ENCODE measurements around the gene HMG20B.

HMG20B gene

GRCh38 chr19:3607303-3608078, 34.7 kb downstream of the HMG20B start:
- DNase-seq (ENCODE audit: low read depth): no peak

GRCh38 chr19:3608079-3608641, 35.4 kb downstream of the HMG20B start:
- no peak for DNase-seq (ENCODE audit: low read depth)

GRCh38 chr19:3608750-3609322, 36.1 kb downstream of the HMG20B start:
- DNase-seq (ENCODE audit: low read depth): no peak

GRCh38 chr19:3609779-3610719, 37.3 kb downstream of the HMG20B start:
- no peak for DNase-seq (ENCODE audit: low read depth)

- DNase-seq (ENCODE audit: low read depth): no peak
Observed at GRCh38 chr19:3610745-3611717, 38.3 kb downstream of the HMG20B start.

GRCh38 chr19:3611841-3612240, 39.1 kb downstream of the HMG20B start:
- no peak for DNase-seq (ENCODE audit: low read depth)

- no peak for DNase-seq (ENCODE audit: low read depth)
Observed at GRCh38 chr19:3612330-3612729, 39.6 kb downstream of the HMG20B start.

GRCh38 chr19:3612901-3613741, 40.4 kb downstream of the HMG20B start:
- DNase-seq (ENCODE audit: low read depth): no peak

- no peak for DNase-seq (ENCODE audit: low read depth)
Observed at GRCh38 chr19:3613818-3614661, 41.3 kb downstream of the HMG20B start.

- DNase-seq (ENCODE audit: low read depth): no peak
Observed at GRCh38 chr19:3614858-3615505, 42.2 kb downstream of the HMG20B start.

GRCh38 chr19:3615524-3616135, 42.9 kb downstream of the HMG20B start:
- DNase-seq (ENCODE audit: low read depth): no peak

GRCh38 chr19:3617463-3617862, 44.7 kb downstream of the HMG20B start:
- DNase-seq (ENCODE audit: low read depth): no peak

GRCh38 chr19:3618144-3618810, 45.5 kb downstream of the HMG20B start:
- no peak for DNase-seq (ENCODE audit: low read depth)

GRCh38 chr19:3618811-3619630, 46.3 kb downstream of the HMG20B start:
- DNase-seq (ENCODE audit: low read depth): no peak

- DNase-seq (ENCODE audit: low read depth): no peak
Observed at GRCh38 chr19:3619631-3620012, 46.9 kb downstream of the HMG20B start.

GRCh38 chr19:3620145-3620816, 47.5 kb downstream of the HMG20B start:
- no peak for DNase-seq (ENCODE audit: low read depth)

All from HS-5 (cell line).